Mammary microvascular endothelial cell (primary cell): Measurements from ENCODE around the gene TMEM92. TPM values are rescaled to one million over a fixed set of nuclear protein-coding genes. Genes with fewer than 3 reads are reported as not detected.

Experiments
- total RNA-seq: library from RNA; depleted of rRNA; stranded (reverse); fragments of >200 nt; gene quantifications from 2 replicates; pipeline ENCODE4 v1.2.3, GENCODE V29; 2015

Gene TMEM92
- total RNA-seq = 0.05 and 0.07 TPM in 2 replicates

GRCh38 chr17:50274142-50274896 is at the start of gene TMEM92:
Gene TMEM92 (plus strand): TSS chr17:50274466. CDS start chr17:50274502, 36 bp downstream.

Other genes starting within 250 kb of the TMEM92 start
- gene ITGA3, start 218.4 kb upstream of the TMEM92 start, total RNA-seq = 144 and 164 TPM in 2 replicates
- 9.1 and 12.8 TPM in 2 replicates for gene PDK2, start 179.1 kb upstream of the TMEM92 start, total RNA-seq
- gene SAMD14, start 144.3 kb upstream of the TMEM92 start, total RNA-seq = 3.5 and 5.7 TPM in 2 replicates
- gene PPP1R9B, start 123.8 kb upstream of the TMEM92 start, total RNA-seq = 26.6 and 29.7 TPM in 2 replicates
- not detected in 2 replicates for gene SGCA, start 108.5 kb upstream of the TMEM92 start, total RNA-seq
- 6.3 and 7.1 TPM in 2 replicates for gene COL1A1, start 72.8 kb upstream of the TMEM92 start, total RNA-seq
- 33.5 and 38.4 TPM in 2 replicates for gene XYLT2, start 71.7 kb downstream of the TMEM92 start, total RNA-seq
- 88.2 and 110 TPM in 2 replicates for gene MRPL27, start 98.7 kb downstream of the TMEM92 start, total RNA-seq
- 4.9 and 8.3 TPM in 2 replicates for gene EME1, start 98.8 kb downstream of the TMEM92 start, total RNA-seq
- 212 and 225 TPM in 2 replicates for gene LRRC59, start 123.1 kb downstream of the TMEM92 start, total RNA-seq
- gene ACSF2, start 151.8 kb downstream of the TMEM92 start, total RNA-seq = 11.0 and 15.7 TPM in 2 replicates
- not detected in 2 replicates for gene CHAD, start 194.4 kb downstream of the TMEM92 start, total RNA-seq
- gene RSAD1, start 204.4 kb downstream of the TMEM92 start, total RNA-seq = 21.6 and 21.8 TPM in 2 replicates
- 0.67 and 2.3 TPM in 2 replicates for gene MYCBPAP, start 234.0 kb downstream of the TMEM92 start, total RNA-seq